ENCODE results near the gene RIBC1.
"Not testable (repeated sequence)": the region's sequence is repeated elsewhere in the genome, so short reads cannot be mapped to it uniquely, and the experiment has no call there.

Gene RIBC1

DNA sequence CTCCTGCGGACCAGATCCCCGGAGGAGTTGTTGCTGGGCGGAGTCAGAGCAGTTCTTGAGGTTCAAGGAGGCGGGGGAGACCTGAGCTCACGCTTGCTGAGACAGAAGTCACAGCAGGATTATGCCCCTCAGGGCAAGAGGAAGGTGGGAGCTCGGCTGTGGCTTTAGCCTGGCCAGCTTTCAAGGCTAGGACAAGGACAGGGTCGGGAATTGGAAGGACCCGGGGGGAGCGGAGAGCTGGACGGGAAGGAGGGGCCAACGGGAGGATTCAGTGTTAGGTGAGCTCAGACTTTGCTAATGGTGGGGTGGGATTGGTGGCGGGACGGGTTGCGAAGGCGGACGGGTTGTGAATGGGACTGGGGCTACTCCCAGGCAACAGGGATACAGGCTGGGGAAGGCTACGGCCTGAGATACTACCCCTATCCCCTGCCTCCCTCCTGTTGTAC, at the start of gene RIBC1:
RIBC1 (plus strand) TSS at position 13 of the 446 bp plus-strand sequence. CDS start 3,404 bp downstream, outside the sequence.
- Mint-ChIP-seq H3K27ac (peak within 1 kb of the TSS; percentile 99), H3K9me3 (no peaks in the 10 kb centered on the region), H3K4me3 (peak within 1 kb of the TSS; percentile 91), H3K27me3 (no peaks in the 10 kb centered on the region), H3K4me1 (ENCODE audit: low read depth) (peaks cover 30% of the 10 kb centered on the region), H3K36me3 (ENCODE audit: low read depth) (peaks cover 44% of the 10 kb centered on the region)
- no peak for DNase-seq

DNA sequence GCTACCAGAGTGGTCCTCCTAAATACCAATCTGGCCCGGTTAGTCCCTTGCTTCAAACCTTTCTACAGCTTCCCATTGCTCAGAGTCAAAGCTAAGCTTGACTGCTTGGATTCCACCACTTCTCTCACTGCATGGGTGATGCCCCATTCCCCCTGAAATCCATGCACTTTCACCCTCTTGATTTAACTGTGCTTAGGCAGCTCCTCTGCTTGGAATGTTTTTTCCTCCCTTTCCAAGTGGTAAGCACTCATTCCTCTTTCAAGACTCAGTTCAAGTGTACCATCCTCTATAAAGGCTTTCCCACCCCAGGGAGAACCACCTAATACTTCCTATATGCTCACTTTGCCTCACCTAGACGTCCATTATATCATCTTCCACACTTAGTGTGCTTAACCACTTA, 49.4 kb upstream of the RIBC1 start:
- no peaks in the 10 kb centered on the region for H3K4me1 Mint-ChIP-seq (ENCODE audit: low read depth)
- no peaks in the 10 kb centered on the region for H3K9me3 Mint-ChIP-seq
- H3K27me3 Mint-ChIP-seq: no peaks in the 10 kb centered on the region
- DNase-seq: no peak
- no peak overlapping the region for H3K4me3 Mint-ChIP-seq
- peaks cover 28% of the 10 kb centered on the region for H3K36me3 Mint-ChIP-seq (ENCODE audit: low read depth)
- no peak overlapping the region for H3K27ac Mint-ChIP-seq

DNA sequence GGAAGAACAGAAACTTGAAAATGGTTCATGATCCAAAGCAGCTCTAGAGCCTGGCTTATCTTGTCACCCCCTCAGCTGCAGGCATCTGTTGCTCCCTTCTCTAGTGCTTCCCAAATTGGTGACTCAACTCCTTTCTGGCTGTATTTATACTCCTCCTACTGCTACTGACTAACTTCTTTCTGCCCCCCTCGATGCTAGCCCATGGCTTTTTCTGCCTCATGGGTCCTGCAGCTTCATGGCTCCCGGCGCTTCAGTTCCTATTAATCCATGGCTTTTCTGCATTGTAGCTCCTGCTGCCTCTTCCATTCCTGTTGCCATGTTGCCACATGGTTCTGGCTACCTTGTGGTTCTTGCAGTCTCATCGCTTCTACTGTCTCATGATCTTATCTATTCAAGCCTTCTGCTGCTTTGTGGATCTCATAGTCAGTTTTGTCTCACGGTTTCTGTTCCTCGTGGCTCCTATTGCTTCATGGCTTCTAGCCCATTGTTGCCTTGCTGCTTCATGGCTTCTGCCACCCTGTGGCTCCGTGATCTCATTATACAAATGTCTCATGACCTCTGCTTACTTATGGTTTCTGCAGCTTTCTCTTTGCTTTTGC, 48.4 kb upstream of the RIBC1 start:
- Mint-ChIP-seq H3K27me3 (no peaks in the 10 kb centered on the region), H3K9me3 (no peaks in the 10 kb centered on the region), H3K27ac (no peak overlapping the region), H3K4me3 (no peak overlapping the region), H3K4me1 (ENCODE audit: low read depth) (no peaks in the 10 kb centered on the region), H3K36me3 (ENCODE audit: low read depth) (peaks cover 37% of the 10 kb centered on the region)
- no peak for DNase-seq

- DNase-seq: no peak
- Mint-ChIP-seq H3K27me3 (no peaks in the 10 kb centered on the region), H3K27ac (no peak overlapping the region), H3K4me3 (no peak overlapping the region), H3K9me3 (no peaks in the 10 kb centered on the region), H3K36me3 (ENCODE audit: low read depth) (peaks cover 43% of the 10 kb centered on the region), H3K4me1 (ENCODE audit: low read depth) (no peaks in the 10 kb centered on the region)
Observed at GRCh38 chrX:53374923-53375322, 47.8 kb upstream of the RIBC1 start.

DNA sequence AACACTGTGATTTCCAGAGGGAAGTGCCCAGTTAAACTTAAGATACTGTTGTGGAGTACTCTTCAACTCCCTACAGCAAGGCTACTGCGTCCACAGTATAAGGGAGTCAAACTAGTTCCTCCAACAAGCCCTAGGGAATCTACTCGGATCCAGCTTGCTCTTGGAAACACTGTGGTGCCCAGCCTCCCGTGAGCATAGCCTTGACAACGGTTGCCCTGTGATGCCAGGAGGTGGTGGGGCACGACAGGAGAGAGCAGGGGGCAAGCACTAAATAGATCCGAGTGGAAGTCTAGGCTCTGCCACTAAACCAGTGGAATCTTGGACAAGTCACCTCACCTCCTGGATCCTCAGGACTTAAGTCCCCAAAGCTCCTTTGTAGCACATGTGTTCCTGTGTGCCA, 45.8 kb upstream of the RIBC1 start:
- H3K9me3 Mint-ChIP-seq: no peaks in the 10 kb centered on the region
- H3K4me3 Mint-ChIP-seq: no peak overlapping the region
- H3K27me3 Mint-ChIP-seq: no peaks in the 10 kb centered on the region
- H3K36me3 Mint-ChIP-seq (ENCODE audit: low read depth): peaks cover 62% of the 10 kb centered on the region
- H3K27ac Mint-ChIP-seq: no peak overlapping the region
- H3K4me1 Mint-ChIP-seq (ENCODE audit: low read depth): no peaks in the 10 kb centered on the region
- no peak for DNase-seq

DNA sequence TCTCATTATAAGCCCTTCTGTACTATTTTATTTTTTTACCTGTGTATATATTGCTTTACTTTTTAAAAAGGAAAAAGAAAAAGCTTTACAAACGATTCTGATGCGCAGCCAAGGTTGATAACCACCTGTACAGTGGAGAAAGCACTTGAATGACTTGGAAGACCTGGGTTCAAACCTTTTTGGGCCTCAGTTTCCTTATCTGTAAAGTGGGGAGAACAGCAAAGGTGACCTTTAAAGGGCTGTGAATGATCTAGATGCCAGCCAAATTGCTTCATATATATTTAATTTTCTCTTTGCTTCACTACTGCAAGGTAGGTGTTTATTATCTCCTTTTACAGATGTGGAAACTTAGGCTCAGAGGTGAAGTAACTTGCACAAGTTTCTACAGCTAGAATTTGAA, 45.2 kb upstream of the RIBC1 start:
- Mint-ChIP-seq H3K4me3 (no peak overlapping the region), H3K27me3 (no peaks in the 10 kb centered on the region), H3K9me3 (no peaks in the 10 kb centered on the region), H3K36me3 (ENCODE audit: low read depth) (peaks cover 68% of the 10 kb centered on the region), H3K27ac (no peak overlapping the region), H3K4me1 (ENCODE audit: low read depth) (no peaks in the 10 kb centered on the region)
- no peak for DNase-seq

GRCh38 chrX:53379008-53379710, 43.5 kb upstream of the RIBC1 start:
- no peak for DNase-seq
- Mint-ChIP-seq H3K36me3 (ENCODE audit: low read depth) (peaks cover 85% of the 10 kb centered on the region), H3K4me1 (ENCODE audit: low read depth) (no peaks in the 10 kb centered on the region)

GRCh38 chrX:53379747-53380146, 42.9 kb upstream of the RIBC1 start:
- Mint-ChIP-seq H3K4me1 (ENCODE audit: low read depth) (no peaks in the 10 kb centered on the region), H3K36me3 (ENCODE audit: low read depth) (peaks cover 90% of the 10 kb centered on the region), H3K27me3 (no peaks in the 10 kb centered on the region), H3K9me3 (no peaks in the 10 kb centered on the region), H3K4me3 (no peak overlapping the region), H3K27ac (no peak overlapping the region)
- DNase-seq: no peak

More at GRCh38 chrX:53379008-53379710, 43.5 kb upstream of the RIBC1 start:
- H3K27ac Mint-ChIP-seq: no peak overlapping the region
- H3K4me3 Mint-ChIP-seq: no peak overlapping the region
- H3K9me3 Mint-ChIP-seq: no peaks in the 10 kb centered on the region
- no peaks in the 10 kb centered on the region for H3K27me3 Mint-ChIP-seq

DNA sequence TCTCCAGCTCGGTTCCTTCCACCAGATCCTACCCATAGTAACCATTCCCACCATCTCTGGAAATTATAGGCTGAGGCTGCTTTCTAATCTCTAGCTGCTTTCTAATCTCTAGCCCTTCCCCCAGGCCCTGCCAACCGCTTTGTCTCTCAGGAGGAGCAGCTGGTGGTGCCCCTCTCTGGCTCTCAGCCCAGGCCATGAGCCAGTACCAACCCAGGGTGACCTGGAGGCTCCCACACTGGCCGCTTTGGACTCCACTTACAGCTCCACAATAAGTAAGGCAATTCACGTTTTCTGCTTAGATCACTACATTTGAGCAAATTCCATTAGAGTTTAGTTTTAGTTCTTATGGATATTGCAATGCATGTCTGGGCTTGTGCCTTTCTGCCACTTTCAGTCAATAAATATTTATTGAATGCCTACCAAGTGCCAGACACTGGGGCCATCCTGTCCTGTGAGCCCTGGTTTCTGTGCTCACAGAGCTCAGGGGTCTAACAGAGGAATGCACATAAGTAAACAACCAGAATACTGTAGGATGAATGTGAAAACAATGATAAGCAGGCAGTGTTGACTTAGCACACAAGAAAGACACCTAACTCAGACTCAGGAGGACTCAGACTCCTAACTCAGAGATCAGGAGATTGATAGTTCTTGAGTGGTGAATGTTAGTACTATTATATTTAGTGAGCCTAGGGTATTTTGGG, 39.1 kb upstream of the RIBC1 start:
- Mint-ChIP-seq H3K4me3 (no peak overlapping the region), H3K36me3 (ENCODE audit: low read depth) (peaks cover 93% of the 10 kb centered on the region), H3K9me3 (no peaks in the 10 kb centered on the region), H3K4me1 (ENCODE audit: low read depth) (no peaks in the 10 kb centered on the region), H3K27me3 (no peaks in the 10 kb centered on the region), H3K27ac (peak overlapping the region; percentile 40)
- DNase-seq: no peak

DNA sequence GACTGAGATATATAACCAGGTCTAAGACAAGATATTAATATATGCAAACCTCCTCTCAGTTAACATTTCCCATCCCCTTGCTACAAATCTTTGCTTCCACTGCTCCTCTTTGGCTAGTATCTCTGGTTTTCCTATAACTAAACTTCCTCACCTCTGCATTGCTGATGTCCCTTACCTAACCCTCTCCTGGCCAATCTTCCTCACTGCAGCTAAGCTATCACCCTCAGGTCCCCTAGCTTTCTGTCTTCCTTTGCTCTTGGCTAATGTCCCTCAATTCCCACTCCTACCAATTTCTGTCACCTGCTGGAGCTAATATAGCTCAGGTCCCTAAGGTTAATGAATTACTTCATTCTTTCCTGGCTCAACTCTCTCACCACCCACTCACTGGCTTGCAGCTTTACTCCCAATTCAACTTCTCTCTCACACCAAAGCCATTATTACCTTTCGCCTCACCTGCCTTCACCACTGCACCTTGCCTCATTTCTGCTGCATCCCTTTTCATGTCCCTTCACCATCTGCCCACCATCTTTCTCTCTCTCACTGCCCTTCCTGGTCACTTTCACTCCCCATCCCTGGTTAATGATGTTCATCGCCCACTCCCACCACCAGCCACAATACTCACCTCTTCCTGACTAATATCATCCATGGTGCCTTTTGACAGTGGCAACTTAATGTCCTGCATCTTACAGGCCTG, 26.9 kb upstream of the RIBC1 start:
- no peak overlapping the region for H3K4me3 Mint-ChIP-seq
- H3K36me3 Mint-ChIP-seq (ENCODE audit: low read depth): peaks cover 88% of the 10 kb centered on the region
- H3K27ac Mint-ChIP-seq: no peak overlapping the region
- H3K4me1 Mint-ChIP-seq (ENCODE audit: low read depth): no peaks in the 10 kb centered on the region
- H3K27me3 Mint-ChIP-seq: no peaks in the 10 kb centered on the region
- no peak for DNase-seq
- no peaks in the 10 kb centered on the region for H3K9me3 Mint-ChIP-seq

- no peak overlapping the region for H3K4me3 Mint-ChIP-seq
- H3K9me3 Mint-ChIP-seq: no peaks in the 10 kb centered on the region
- H3K36me3 Mint-ChIP-seq (ENCODE audit: low read depth): peaks cover 90% of the 10 kb centered on the region
- no peak for DNase-seq
- no peak overlapping the region for H3K27ac Mint-ChIP-seq
- no peaks in the 10 kb centered on the region for H3K27me3 Mint-ChIP-seq
- H3K4me1 Mint-ChIP-seq (ENCODE audit: low read depth): no peaks in the 10 kb centered on the region
Observed at GRCh38 chrX:53398216-53398615, 24.5 kb upstream of the RIBC1 start.

GRCh38 chrX:53403535-53403934, 19.1 kb upstream of the RIBC1 start:
- Mint-ChIP-seq H3K27me3 (no peaks in the 10 kb centered on the region), H3K4me3 (no peak overlapping the region), H3K4me1 (ENCODE audit: low read depth) (no peaks in the 10 kb centered on the region), H3K27ac (no peak overlapping the region), H3K9me3 (no peaks in the 10 kb centered on the region), H3K36me3 (ENCODE audit: low read depth) (peaks cover 94% of the 10 kb centered on the region)
- DNase-seq: no peak

- DNase-seq: no peak
- Mint-ChIP-seq H3K36me3 (ENCODE audit: low read depth) (peaks cover 85% of the 10 kb centered on the region), H3K27ac (no peak overlapping the region), H3K4me3 (no peak overlapping the region), H3K9me3 (no peaks in the 10 kb centered on the region), H3K27me3 (no peaks in the 10 kb centered on the region), H3K4me1 (ENCODE audit: low read depth) (peaks cover 4% of the 10 kb centered on the region)
Observed at GRCh38 chrX:53412446-53412845, 10.2 kb upstream of the RIBC1 start.

DNA sequence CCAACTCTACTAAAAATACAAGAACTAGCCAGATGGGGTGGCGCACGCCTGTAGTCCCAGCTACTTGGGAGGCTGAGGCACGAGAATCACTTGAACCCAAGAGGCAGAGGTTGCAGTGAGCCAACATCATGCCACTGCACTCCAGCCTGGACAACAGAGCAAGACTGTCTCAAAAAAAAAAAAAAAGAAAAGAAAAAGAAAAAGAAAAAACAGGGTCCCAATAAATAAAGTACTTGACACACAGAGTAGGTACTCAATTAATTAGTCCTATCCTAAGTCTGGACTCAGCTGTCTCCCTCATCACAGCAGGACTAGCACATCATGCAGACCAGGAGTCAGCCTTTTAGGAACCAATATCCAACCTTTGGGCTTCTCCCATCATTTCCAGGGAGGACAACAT, 2.3 kb upstream of the RIBC1 start:
- H3K9me3 Mint-ChIP-seq, H3K27me3 Mint-ChIP-seq, DNase-seq: not testable (repeated sequence)
- Mint-ChIP-seq H3K27ac (peak overlapping the region; percentile 99), H3K4me3 (peak overlapping the region; percentile 91), H3K4me1 (ENCODE audit: low read depth) (peaks cover 34% of the 10 kb centered on the region), H3K36me3 (ENCODE audit: low read depth) (peaks cover 52% of the 10 kb centered on the region)

Data from activated T-cell treated with anti-CD3 and anti-CD28 coated beads, Interleukin-2, amount 50 U/mL, for 24 hours (primary cell).